Measurements from ENCODE around the gene MS4A6A.
"Not testable (repeated sequence)": the region's sequence is repeated elsewhere in the genome, so short reads cannot be mapped to it uniquely, and the experiment has no call there.

MS4A6A gene

GRCh38 chr11:60183591-60184205 lies 815 bp upstream of the MS4A6A start:
- DNase-seq (ENCODE audit: low read depth) = no peak

GRCh38 chr11:60175860-60176275 lies 7.0 kb downstream of the MS4A6A start:
- no peak for DNase-seq (ENCODE audit: low read depth)

GRCh38 chr11:60172011-60172410 lies 10.9 kb downstream of the MS4A6A start:
- DNase-seq (ENCODE audit: low read depth) = no peak

DNA sequence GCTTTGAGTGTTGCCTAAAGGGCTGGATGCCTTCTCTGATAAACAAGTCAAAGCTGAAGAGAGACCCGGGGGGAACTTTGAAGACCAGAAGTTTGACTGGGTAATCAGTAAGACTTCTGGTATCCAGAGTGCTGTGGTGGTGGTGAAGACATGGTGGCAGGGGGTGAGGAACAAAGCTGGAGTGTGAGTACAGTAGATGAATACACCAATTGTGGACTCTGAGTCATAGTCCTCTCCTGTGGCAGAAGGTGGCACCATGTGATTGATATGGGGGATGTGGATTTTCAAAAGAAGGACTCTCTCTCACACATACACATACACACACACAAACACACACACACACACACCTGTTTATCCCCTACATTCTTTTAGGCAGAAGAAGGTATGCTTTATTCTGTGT lies 12.3 kb downstream of the MS4A6A start:
- DNase-seq (ENCODE audit: low read depth) = no peak

DNA sequence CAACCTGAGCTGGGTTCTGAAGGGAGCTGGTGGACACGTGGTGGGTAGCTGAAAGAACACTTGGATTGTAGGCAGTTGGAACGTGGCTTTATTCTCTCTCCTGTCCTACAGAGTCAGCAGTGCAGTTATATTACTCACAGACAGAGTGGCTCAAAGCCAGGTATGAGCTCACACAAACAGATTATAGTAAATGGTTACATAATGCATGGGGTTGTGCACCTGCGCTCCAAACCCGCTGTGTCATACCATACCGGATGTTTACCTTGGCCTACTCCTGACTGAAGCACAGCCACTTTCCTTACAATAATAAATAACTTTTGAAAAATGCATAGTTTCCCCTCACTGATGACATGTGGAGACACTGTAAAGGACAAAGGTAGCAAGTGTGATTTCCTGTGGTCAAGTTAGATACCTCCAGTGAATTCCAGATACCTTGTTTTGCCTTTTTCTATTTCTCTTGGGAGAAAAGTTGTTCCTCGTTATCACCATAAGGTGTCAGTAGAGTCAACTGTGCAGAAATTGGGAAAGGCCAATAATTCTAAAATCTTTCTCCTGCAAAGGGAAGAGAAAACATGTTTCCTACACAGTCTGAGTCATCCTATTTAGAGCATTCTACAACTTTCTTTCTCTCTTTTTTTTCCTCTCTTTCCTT lies 13.5 kb downstream of the MS4A6A start:
- DNase-seq (ENCODE audit: low read depth) = no peak

DNA sequence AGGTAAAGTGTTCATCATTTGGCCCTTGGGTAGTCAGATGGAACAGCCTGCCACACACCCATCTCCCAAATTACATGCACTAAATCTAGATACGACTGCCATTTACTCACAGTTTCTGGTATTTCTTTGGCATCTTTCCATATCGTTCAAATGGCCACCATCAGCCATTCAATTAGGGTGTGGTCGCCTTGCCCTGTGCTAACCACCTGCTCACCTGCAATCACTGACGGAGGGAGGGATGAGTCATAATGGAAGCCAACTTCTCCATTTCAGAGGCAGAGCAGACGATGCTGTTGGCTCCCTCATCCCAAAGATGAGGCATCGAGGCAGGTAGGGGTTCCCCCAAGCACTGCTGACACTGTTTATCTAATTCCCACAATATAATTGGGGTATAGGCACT lies 14.6 kb downstream of the MS4A6A start:
- no peak for DNase-seq (ENCODE audit: low read depth)

DNA sequence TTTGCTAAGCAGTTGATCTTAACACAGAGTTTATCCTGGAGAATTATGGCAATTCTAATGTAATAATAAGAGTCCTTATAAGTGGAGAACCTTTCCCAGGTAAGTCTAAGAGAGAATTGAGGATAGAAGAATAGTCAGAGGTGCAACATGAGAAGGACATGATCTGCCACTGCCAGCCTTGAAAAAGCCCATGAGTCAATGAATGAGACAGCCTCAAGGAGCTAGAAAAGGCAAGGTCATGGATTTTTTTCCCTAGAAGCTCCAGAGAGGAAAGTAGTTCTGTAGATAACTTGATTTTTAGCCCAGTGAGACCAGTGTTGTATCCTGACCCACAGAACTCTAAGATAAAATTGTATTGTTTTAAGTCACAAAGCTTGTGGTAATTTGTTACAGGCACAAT lies 16.9 kb downstream of the MS4A6A start:
- no peak for DNase-seq (ENCODE audit: low read depth)

DNA sequence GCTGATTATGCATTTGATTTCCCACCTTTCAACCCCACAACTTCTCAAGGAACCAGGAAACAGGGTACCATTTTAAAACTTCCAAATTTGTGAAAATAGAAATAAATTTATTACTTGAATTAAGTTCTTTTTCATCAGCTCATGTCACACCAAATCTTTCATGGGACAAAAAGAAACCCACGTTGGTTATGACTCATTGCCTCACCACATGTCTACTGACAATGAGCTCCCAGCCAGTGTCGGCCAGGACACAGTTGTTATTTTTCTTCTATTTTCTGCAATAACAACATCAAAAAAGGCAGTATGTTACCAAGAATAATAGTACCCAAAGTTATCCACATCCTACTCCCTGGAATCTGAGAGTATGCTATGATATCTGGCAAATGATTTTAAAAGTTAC lies 17.3 kb downstream of the MS4A6A start:
- DNase-seq (ENCODE audit: low read depth) = no peak

DNA sequence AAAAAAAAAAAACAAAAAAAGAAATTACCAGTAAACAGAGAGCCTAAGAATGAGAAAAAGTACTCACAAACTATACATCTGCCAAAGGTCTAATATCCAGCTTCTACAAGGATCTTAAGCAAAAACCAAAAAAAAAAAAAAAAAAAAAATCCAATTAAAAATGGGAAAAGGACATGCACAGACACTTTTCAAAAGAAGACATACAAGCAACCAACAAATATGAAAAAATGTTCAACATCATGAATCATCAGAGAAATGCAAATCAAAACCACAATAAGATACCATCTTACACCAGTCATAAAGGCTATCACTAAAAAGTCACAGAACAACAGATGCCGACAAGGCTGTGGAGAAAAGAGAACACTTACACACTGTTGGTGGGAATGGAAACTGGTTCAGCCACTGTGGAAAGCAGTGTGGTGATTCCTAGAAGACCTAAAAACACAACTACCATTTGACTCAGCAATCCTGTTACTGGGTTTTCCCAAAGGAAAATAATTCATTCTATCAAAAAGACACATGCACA lies 18.3 kb downstream of the MS4A6A start:
- DNase-seq (ENCODE audit: low read depth) = no peak

DNA sequence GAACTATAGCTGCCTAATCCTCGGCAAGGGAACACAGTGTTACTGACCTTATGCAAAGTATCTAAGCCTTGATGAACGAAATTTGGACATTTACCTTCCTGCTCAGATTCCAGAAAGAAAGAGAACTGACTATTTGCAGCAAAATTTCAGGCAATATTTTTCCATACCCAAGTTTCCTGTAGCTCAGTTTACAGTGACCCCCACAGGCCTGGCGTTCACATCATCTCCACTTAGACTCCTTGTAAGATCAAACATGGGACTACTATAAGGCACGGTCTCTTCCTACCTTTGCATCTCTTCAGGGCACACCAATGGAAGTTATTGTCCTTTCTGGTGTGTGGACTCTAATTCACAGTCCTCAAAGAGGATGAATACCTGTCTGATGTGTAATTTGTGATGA lies 21.1 kb downstream of the MS4A6A start:
- no peak for DNase-seq (ENCODE audit: low read depth)

- no peak for DNase-seq (ENCODE audit: low read depth)
Observed at GRCh38 chr11:60161107-60161506, 21.8 kb downstream of the MS4A6A start.

DNA sequence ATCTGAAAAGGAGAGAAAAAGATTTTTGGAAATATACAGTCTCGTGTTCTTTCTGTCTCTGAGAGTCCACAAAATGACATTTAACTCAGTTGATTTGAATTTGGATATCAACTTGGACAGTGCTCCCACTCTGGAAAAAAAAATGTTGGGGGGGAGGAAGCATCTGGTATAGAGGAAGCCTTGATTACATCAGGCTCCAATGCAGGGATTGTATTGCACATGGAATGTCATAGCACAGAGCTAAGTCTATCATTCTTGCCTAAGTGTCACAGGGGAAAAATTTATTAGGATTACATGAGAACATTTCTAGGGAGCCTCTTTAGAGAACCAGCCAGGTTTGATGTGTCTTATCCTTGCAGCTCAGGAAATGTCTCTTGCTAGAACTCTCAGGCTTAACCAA lies 23.0 kb downstream of the MS4A6A start:
- DNase-seq (ENCODE audit: low read depth) = no peak

GRCh38 chr11:60159284-60159683 lies 23.6 kb downstream of the MS4A6A start:
- no peak for DNase-seq (ENCODE audit: low read depth)

GRCh38 chr11:60158636-60159035 lies 24.2 kb downstream of the MS4A6A start:
- no peak for DNase-seq (ENCODE audit: low read depth)

DNA sequence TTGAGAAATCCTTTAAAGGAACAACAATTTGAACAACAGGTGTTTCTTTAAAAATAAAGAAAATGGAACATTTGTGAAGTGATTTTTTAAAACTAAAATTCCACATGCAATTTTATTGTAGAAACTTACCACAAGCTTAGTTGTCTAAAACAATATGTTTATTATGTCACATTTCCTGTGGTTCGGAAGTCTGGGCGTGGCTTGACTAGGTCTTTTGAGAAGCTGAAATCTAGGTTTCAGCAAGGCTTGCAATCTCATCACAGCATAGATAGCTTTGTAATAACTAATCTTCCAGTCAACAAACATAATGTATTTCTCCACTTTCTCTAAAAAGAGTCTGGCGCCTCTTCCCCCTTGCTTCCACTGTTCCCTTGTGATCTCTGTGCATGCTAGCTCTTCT lies 27.0 kb downstream of the MS4A6A start:
- DNase-seq (ENCODE audit: low read depth) = no peak

DNA sequence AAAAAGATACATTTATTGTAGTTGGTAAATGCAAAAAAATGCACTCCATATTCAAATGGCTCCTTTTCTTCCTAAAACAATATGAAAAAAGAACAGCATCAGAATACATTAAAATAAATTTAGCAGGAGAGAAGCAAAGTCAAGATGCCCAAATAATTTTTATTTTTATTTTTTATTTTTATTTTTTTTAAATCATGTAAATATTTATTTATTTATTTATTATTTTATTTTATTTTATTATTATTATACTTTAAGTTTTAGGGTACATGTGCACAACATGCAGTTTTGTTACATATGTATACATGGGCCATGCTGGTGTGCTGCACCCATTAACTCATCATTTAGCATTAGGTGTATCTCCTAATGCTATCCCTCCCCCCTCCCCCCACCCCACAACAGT lies 30.2 kb downstream of the MS4A6A start:
- not testable (repeated sequence) for DNase-seq (ENCODE audit: low read depth)

GRCh38 chr11:60150279-60150678 lies 32.6 kb downstream of the MS4A6A start:
- DNase-seq (ENCODE audit: low read depth) = no peak

- DNase-seq (ENCODE audit: low read depth) = no peak
Observed at GRCh38 chr11:60145677-60146076, 37.2 kb downstream of the MS4A6A start.

- DNase-seq (ENCODE audit: low read depth) = no peak
Observed at GRCh38 chr11:60143768-60144167, 39.1 kb downstream of the MS4A6A start.

GRCh38 chr11:60133917-60134316 lies 49.0 kb downstream of the MS4A6A start:
- DNase-seq (ENCODE audit: low read depth) = no peak

GRCh38 chr11:60131912-60132311 lies 51.0 kb downstream of the MS4A6A start:
- DNase-seq (ENCODE audit: low read depth) = no peak

GRCh38 chr11:60130496-60130895 lies 52.4 kb downstream of the MS4A6A start:
- DNase-seq (ENCODE audit: low read depth) = no peak

- DNase-seq (ENCODE audit: low read depth) = no peak
Observed at GRCh38 chr11:60129853-60130252, 53.0 kb downstream of the MS4A6A start.

- DNase-seq (ENCODE audit: low read depth) = not testable (repeated sequence)
Observed at GRCh38 chr11:60128866-60129265, 54.0 kb downstream of the MS4A6A start.

Measured in fibroblast of gingiva (primary cell).